Activated naive CD4-positive, alpha-beta T cell treated with anti-CD3 and anti-CD28 coated beads, Interleukin-2, amount 50 U/mL, for 24 hours (primary cell): ENCODE measurements around the gene KATNAL1.
"Not testable (repeated sequence)": the region's sequence is repeated elsewhere in the genome, so short reads cannot be mapped to it uniquely, and the experiment has no call there.

Source experiments
- H3K27ac Mint-ChIP-seq: one replicate; pipeline ENCODE4 v1.8.0; 2021; ENCODE audit warnings: mild to moderate bottlenecking, mixed read lengths
- H3K27me3 Mint-ChIP-seq: one replicate; pipeline ENCODE4 v1.8.0; 2021; ENCODE audit warnings: mixed read lengths
- H3K36me3 Mint-ChIP-seq: one replicate; pipeline ENCODE4 v1.8.0; 2021; ENCODE audit warnings: mixed read lengths
- H3K4me1 Mint-ChIP-seq: one replicate; pipeline ENCODE4 v1.8.0; 2021; ENCODE audit warnings: mixed read lengths
- H3K4me3 Mint-ChIP-seq: one replicate; pipeline ENCODE4 v1.8.0; 2021; ENCODE audit warnings: mild to moderate bottlenecking, mixed read lengths
- H3K9me3 Mint-ChIP-seq: one replicate; pipeline ENCODE4 v1.8.0; 2021; ENCODE audit warnings: mixed read lengths

KATNAL1 gene

DNA sequence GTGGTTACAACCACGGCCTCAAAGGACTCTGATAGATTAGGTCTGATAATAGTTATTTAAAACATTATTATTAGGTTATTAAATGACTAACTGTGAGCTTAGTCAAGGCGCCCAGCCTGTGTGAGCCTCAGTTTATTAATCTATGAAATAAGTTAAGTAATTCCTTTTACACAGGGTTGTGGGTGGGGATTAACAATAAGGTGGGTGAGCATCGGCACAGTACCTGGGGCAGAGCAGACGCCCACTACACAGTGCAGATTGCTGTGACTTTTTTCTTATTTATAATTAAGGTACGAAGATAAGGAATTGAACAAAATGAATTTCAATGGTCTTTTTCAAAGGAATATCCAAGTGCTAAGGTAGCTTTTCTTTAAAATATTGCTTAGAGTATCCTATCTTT is 132.2 kb downstream of the KATNAL1 start:
- Mint-ChIP-seq H3K4me3 (no peak overlapping the region), H3K27ac (no peak overlapping the region), H3K4me1 (peaks cover 32% of the 10 kb centered on the region), H3K9me3 (no peaks in the 10 kb centered on the region), H3K27me3 (no peaks in the 10 kb centered on the region), H3K36me3 (no peaks in the 10 kb centered on the region)

DNA sequence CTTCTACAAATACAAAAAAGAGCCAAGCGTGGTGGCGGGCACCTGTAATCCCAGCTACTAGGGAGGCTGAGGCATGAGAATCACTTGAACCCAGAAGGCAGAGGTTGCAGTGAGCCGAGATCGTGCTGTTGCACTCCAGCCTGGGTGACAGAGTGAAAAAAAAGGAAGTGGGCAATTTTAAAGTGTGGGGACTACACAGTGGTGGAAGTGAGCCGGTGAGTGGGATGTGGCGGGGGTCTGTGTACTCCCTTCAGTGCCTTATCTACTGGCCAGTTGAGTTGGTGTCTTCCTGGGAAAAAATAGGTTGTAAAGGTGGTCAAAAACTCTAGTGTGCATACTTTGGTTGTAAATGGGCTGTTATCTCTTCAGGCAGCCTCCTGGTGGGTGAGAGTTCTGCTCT is 133.1 kb downstream of the KATNAL1 start:
- not testable (repeated sequence) for H3K9me3 Mint-ChIP-seq, H3K36me3 Mint-ChIP-seq, H3K27ac Mint-ChIP-seq, H3K27me3 Mint-ChIP-seq, H3K4me3 Mint-ChIP-seq
- H3K4me1 Mint-ChIP-seq = peaks cover 34% of the 10 kb centered on the region

DNA sequence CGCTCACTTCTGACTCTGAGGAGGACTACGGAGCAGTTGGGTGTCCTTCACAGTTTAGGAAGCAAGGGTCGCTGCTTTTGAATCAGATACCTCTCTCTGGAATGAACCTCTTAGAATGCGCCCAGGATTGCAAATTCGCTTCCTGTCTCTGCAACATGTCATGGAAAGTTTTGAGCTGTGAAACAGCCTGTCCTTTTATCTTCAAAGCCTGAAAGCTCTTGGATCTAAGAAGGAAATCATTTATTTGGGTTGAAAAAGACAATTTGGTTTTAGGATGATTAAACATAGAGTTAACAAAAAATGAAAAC is 134.1 kb downstream of the KATNAL1 start:
- Mint-ChIP-seq H3K27me3 (no peaks in the 10 kb centered on the region), H3K4me3 (no peak overlapping the region), H3K4me1 (peaks cover 34% of the 10 kb centered on the region), H3K36me3 (no peaks in the 10 kb centered on the region), H3K27ac (no peak overlapping the region), H3K9me3 (no peaks in the 10 kb centered on the region)

DNA sequence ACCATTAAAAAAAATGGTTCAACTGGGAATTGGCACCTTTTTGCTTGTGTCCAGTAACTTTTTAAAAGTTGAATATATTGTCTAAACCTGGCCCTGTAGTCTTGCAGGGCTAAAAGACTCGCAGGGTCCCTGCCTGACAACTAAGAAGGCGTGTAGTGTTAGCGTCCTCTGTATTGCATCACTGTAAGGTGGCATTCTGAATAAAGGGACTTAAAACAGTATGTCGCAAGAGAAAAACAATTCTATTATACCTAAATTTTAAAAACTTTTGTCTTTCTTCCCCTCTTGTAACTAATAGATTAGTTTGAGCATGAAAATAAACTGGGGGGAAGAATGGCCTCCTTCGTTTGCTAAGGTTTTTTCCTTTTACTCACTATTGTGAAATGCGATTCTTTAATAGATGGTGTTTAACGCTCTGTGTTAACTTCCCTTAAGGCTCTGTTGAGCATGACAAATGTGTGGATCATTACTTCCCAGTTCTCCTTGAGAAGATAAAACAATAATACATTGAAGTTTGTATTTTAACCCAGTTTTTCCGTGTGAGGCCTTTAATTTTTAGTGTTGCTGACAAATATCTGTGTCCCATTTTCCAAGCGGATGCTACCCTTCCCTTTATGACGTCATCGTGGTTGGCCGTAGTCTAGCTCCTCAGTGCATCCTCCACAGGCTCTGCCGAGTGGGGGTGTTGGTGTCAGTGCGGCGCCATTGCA is 134.6 kb downstream of the KATNAL1 start:
- no peak overlapping the region for H3K27ac Mint-ChIP-seq
- H3K27me3 Mint-ChIP-seq = no peaks in the 10 kb centered on the region
- no peak overlapping the region for H3K4me3 Mint-ChIP-seq
- H3K9me3 Mint-ChIP-seq = no peaks in the 10 kb centered on the region
- H3K36me3 Mint-ChIP-seq = no peaks in the 10 kb centered on the region
- H3K4me1 Mint-ChIP-seq = peaks cover 34% of the 10 kb centered on the region

DNA sequence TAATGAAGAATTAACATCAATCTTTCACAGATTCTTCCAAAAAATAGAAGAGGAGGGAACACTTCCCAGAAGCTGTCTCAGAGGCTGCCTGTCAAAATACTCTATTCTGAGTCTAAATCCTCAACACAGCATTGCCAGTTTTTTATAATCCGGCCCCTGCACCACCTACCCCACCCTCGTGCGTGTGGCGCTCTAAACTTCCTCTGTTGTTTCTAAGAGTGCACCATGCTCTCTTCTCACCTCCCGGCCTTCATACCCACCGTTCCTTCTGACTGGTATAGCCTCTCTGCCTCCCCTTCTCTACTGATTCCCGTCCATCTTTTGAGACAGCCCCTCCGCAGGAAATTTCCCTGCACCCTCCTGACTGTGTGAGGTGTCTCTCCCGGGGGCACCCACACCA is 136.8 kb downstream of the KATNAL1 start:
- Mint-ChIP-seq H3K27me3 (no peaks in the 10 kb centered on the region), H3K36me3 (no peaks in the 10 kb centered on the region), H3K27ac (peak overlapping the region; percentile 14), H3K4me1 (peaks cover 34% of the 10 kb centered on the region), H3K4me3 (no peak overlapping the region), H3K9me3 (no peaks in the 10 kb centered on the region)

DNA sequence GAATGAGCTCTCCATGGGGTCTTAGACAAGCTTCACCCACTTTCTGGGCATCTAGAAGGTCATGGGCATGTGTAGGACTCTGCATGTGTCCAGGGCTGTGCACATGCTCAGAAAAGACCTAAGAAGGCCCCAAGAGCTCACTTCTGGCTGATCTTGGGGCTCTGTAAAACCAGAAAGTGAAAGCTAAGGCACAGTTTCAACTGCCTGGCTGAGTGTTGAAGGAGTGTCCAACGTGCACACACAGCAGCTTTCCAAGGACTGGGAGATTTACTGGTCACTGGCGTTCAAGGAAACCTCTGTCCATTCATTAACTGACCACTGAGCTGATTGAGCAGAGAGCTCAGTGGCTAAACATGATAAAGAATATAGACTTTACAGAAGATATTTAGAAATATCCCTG is 137.9 kb downstream of the KATNAL1 start:
- no peaks in the 10 kb centered on the region for H3K36me3 Mint-ChIP-seq
- no peaks in the 10 kb centered on the region for H3K9me3 Mint-ChIP-seq
- H3K27ac Mint-ChIP-seq = no peak overlapping the region
- H3K4me3 Mint-ChIP-seq = no peak overlapping the region
- no peaks in the 10 kb centered on the region for H3K27me3 Mint-ChIP-seq
- H3K4me1 Mint-ChIP-seq = peaks cover 34% of the 10 kb centered on the region

DNA sequence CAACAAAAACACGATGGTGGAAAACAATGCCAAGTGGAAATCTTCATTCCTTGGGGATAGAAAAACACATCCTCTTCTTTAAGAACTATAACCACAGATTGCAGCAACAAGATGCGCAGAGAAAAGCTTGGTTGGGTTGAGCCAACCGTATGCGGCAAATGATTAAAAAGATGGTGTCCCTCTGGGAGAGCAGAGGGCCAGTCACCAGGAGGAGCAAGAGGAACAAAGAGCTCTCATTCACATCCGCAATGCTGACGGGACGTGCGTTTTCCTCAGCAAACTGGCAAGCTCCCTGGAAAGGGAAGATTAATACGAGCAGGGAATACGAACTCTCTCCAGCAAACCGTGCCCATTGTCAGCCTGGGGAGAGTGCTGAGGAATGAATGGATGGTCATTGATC is 141.6 kb downstream of the KATNAL1 start:
- no peaks in the 10 kb centered on the region for H3K27me3 Mint-ChIP-seq
- peaks cover 15% of the 10 kb centered on the region for H3K4me1 Mint-ChIP-seq
- H3K9me3 Mint-ChIP-seq = no peaks in the 10 kb centered on the region
- H3K36me3 Mint-ChIP-seq = no peaks in the 10 kb centered on the region
- no peak overlapping the region for H3K27ac Mint-ChIP-seq
- H3K4me3 Mint-ChIP-seq = no peak overlapping the region

DNA sequence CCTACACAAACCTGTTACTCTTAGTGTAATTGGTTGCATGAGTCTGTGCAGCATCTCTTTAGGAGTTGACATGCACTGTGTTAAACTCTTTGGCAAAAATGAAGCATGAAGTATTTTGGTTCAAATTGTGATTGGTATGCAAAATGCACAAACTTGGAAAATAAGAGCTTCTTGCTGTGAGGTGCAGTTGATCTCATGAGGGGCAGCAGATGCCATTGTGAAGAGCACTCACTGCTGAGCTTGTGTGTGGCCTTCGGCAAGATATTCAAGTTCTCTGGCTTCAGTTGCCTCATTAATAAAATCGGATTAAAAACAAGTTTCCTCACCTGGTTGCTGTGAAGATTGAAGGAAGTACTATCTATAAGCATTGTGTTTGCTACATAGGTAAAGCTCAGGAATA is 142.3 kb downstream of the KATNAL1 start:
- Mint-ChIP-seq H3K27me3 (no peaks in the 10 kb centered on the region), H3K9me3 (no peaks in the 10 kb centered on the region), H3K4me1 (peaks cover 8% of the 10 kb centered on the region), H3K27ac (no peak overlapping the region), H3K36me3 (peaks cover 1% of the 10 kb centered on the region), H3K4me3 (no peak overlapping the region)

DNA sequence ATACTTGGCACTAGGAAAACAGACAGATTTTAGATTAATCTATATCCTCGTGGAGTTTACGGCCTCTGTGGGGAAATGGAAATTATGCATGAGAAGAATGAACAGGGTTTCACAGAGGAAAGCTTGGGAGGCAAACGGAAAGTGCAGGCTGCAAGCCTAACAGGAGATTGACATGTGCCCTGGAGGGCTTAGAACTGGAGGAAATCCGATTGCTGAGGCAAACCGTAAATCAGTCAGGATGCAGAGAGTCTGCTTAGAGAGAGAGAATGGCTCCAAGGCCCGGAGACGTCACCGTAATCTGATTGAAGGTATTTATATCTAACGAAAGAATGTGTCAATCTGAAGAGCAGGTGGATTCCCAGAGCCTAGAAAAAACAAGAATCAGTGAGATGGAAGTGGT is 143.2 kb downstream of the KATNAL1 start:
- Mint-ChIP-seq H3K9me3 (no peaks in the 10 kb centered on the region), H3K4me1 (peaks cover 6% of the 10 kb centered on the region), H3K4me3 (no peak overlapping the region), H3K36me3 (peaks cover 1% of the 10 kb centered on the region), H3K27ac (no peak overlapping the region), H3K27me3 (no peaks in the 10 kb centered on the region)

DNA sequence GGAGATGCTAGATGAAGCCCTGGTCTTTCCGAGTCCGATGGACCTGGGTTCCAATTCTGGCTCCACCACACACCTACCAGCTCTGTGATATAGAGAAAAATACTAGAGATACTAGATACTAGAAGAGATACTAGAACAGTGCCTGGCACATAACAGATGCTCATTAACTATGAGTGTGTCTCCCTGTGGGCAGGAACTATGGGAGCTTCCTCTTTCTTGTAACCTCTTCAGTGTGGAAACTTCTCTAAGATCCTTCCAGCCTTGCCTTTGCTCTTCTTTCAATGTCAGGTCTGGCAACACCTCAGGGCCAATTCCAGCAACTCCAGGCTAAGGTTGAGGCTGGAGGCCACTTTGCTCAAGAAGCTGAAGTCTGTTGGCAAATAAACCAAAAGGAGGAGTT is 143.9 kb downstream of the KATNAL1 start:
- no peak overlapping the region for H3K4me3 Mint-ChIP-seq
- H3K27ac Mint-ChIP-seq = no peak overlapping the region
- no peaks in the 10 kb centered on the region for H3K9me3 Mint-ChIP-seq
- H3K4me1 Mint-ChIP-seq = peaks cover 13% of the 10 kb centered on the region
- H3K36me3 Mint-ChIP-seq = peaks cover 1% of the 10 kb centered on the region
- H3K27me3 Mint-ChIP-seq = no peaks in the 10 kb centered on the region

DNA sequence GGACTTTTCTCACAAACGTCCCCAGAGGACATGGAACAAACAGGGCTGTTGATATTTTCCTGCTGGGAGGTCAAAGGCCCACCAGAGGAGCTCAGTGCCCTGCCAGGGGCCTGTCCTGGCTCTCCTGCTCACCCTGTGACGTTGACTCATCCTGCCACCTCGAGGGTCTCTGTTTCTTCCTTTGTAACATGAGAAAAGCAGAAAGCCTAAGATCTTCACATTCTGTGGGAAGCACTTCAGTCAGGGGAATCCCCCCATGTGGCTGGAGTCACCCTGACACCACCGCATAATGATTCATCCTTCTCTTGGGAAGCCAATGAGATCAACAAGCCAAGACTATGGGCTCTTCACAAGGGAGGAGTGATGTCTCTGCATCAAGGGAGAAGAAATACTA is 147.9 kb downstream of the KATNAL1 start:
- Mint-ChIP-seq H3K9me3 (no peaks in the 10 kb centered on the region), H3K36me3 (peaks cover 1% of the 10 kb centered on the region), H3K27ac (no peak overlapping the region), H3K27me3 (no peaks in the 10 kb centered on the region), H3K4me3 (no peak overlapping the region), H3K4me1 (peaks cover 33% of the 10 kb centered on the region)

DNA sequence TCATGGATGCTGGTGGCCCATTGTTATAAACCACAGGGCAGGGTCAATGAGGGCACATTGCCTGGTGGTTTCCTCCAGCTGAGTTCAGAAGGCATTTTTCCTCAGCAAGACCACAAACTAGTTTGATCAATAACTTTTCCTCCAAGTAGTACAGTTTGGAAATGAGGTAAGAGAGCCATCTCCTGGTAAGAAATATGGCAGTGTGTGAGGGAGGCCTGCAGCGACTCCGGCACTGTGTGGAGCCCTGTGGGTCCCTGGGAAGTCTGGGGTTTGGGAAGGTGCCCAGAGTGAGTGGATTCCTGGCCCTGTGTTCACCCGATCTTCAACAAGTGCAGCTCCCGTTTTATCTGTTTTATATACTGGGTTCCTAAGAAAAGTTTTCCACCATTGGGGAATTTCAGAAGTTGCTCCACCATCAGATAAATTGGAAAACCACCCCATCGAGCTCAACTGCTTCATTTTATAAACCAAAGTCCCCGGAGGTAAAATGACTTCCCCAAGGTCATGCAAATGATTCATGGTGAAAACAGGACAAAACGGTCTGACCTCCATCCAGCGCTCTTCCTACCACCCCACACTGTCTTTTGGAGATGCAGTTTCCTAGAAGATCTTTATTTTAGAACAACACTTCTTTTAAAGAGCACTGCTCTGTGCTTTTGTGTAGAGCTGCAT is 148.4 kb downstream of the KATNAL1 start:
- no peak overlapping the region for H3K27ac Mint-ChIP-seq
- no peaks in the 10 kb centered on the region for H3K27me3 Mint-ChIP-seq
- peaks cover 36% of the 10 kb centered on the region for H3K4me1 Mint-ChIP-seq
- H3K4me3 Mint-ChIP-seq = no peak overlapping the region
- no peaks in the 10 kb centered on the region for H3K9me3 Mint-ChIP-seq
- peaks cover 1% of the 10 kb centered on the region for H3K36me3 Mint-ChIP-seq

DNA sequence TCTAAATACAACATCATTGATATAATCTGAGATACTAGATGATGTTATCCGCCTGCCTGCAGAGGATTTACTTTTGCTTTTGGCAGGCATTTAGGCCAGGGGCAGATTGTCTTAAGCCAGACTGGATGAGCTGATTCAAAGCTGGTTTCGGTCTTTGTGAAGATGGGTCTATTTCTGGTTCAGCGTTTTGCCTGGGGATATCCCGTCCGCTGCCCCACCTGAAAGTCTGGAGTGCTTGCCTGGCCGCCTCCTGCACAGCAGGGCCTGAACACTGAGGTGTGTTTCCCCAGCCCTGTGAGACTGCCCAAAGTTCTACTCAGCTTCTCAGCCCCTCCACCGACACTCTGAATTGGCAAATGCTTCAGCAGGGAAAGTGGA is 149.7 kb downstream of the KATNAL1 start:
- peaks cover 44% of the 10 kb centered on the region for H3K4me1 Mint-ChIP-seq
- H3K27ac Mint-ChIP-seq = no peak overlapping the region
- H3K9me3 Mint-ChIP-seq = no peaks in the 10 kb centered on the region
- H3K27me3 Mint-ChIP-seq = no peaks in the 10 kb centered on the region
- peaks cover 1% of the 10 kb centered on the region for H3K36me3 Mint-ChIP-seq
- no peak overlapping the region for H3K4me3 Mint-ChIP-seq

DNA sequence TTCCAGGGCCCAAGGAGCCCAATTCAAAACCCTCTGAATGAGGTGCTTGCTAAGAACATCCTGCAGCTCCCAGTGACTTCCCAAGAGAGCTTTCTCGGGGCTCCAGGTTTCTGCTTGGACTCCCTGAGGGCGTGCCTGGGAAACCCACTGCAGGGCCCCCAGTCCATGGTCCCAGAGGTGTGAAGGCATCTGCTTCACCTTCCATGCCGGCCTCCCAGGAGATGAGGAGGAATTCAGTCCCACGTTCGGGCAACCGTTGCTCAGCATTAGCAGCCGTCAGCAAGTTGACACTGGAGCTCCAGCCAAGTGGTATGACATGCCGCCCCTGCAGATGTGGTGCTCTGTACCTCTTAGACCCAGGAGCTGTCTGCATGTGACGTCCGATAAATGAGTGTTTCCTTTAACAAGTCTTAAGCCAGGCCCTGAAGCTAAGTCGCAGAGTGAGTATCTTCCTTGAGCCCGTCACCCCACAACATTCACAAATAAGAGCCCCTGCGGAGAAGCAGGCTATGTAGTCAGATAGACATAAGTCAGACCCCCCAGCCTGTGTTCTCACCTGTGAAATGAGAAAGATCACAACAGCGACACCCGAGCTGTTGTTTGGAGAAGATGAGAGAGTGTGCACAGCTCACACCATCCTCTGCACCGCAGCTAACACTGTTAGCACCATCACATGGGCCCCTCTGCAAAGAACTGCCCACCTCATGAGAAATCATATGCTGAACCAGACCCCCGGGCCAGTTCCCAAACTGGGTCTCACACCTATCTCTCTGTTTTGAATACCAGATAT is 150.3 kb downstream of the KATNAL1 start:
- no peaks in the 10 kb centered on the region for H3K27me3 Mint-ChIP-seq
- no peak overlapping the region for H3K4me3 Mint-ChIP-seq
- H3K4me1 Mint-ChIP-seq = peaks cover 50% of the 10 kb centered on the region
- H3K9me3 Mint-ChIP-seq = no peaks in the 10 kb centered on the region
- peaks cover 1% of the 10 kb centered on the region for H3K36me3 Mint-ChIP-seq
- peak overlapping the region; percentile 33 for H3K27ac Mint-ChIP-seq

DNA sequence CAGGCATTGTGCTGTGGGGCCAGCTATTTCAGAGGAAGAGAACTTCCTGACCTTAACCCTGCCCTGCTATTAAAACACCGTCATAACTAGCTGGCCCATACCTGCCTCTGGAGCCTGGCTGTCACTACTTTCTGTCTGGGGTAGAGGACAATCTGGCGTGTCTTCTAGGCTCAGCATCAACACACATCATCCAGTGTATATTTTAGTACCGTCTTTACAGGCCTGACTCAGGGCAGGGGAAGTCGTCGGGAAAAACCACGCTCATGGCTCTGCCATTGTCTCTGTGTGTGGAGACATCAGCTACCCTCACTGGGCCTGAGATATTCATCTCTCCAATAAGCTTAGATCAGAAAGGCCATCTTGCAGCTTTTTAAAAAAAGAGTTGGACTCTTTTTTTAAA is 151.1 kb downstream of the KATNAL1 start:
- Mint-ChIP-seq H3K4me3 (no peak overlapping the region), H3K4me1 (peaks cover 58% of the 10 kb centered on the region), H3K27me3 (no peaks in the 10 kb centered on the region), H3K27ac (no peak overlapping the region), H3K36me3 (peaks cover 1% of the 10 kb centered on the region), H3K9me3 (no peaks in the 10 kb centered on the region)

DNA sequence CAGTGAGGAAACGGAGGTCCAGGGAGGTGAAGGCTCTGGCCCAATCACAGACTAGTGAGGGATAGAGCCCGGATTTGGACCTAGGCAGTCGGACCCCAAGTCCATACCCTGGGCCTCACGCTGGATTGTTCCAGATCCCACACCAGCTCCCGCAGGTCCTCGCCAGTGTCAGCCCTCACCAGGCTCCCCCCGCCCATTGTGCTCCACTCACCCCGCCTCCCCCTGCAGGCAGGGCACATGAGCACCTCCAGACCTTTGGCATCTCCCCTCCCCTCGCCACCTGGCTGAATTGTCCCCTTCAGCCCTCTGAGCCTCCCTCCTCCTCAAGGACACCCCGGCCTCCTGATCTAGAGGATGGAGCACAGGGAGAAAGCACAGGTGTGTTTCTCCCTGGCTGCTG is 152.4 kb downstream of the KATNAL1 start:
- H3K9me3 Mint-ChIP-seq = no peaks in the 10 kb centered on the region
- no peaks in the 10 kb centered on the region for H3K36me3 Mint-ChIP-seq
- peaks cover 71% of the 10 kb centered on the region for H3K4me1 Mint-ChIP-seq
- H3K27ac Mint-ChIP-seq = no peak overlapping the region
- no peaks in the 10 kb centered on the region for H3K27me3 Mint-ChIP-seq
- H3K4me3 Mint-ChIP-seq = no peak overlapping the region
